Epidermal melanocyte (primary cell): ENCODE results near the gene STARD13.

Experiments
- DNase-seq: peaks from one replicate; pipeline ENCODE4 v3.0.0; 2011; ENCODE audit warnings: low spot score; ENCODE audit not compliant: insufficient read length

The STARD13 gene

GRCh38 chr13:33310245-33311038, 24.9 kb upstream of the STARD13 start:
- DNase-seq, result no peak

DNA sequence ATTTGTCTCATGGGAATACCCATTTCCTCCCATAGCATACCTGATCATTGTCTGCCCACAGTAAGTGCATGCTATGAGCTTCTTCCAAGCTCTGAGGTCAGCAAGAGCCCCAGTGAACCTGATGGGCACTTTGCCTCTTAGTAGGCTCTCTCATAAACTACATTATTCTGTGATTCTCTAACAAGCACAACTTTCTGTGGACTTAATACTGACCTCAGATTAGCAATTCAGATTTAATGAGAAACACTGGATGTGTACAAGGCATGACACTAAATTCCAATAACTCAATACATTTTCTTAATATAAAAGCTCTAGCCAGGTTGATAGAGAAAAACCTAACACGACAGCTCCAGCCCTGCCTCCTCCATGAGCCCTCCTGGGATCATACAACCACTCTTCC, 23.3 kb upstream of the STARD13 start:
- DNase-seq, result no peak

DNA sequence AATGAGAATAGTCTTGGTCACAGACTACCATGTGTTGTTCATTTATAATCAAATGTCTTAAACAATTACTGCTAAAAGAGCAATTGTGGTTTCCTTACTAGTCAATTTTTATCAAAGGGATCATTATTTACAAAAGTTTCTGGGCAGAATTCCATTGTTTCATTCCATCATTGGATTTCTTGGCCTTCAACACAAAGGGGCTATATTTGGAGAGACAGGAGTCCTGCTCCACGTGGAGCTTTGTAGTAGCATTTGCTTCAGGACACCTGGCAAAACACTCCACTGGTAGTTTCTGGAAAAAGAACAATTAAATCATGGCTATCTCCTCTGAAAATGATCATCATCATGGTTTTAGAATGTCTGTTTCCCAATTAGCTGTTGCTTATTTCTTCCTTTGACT, 22.3 kb upstream of the STARD13 start:
- no peak for DNase-seq

GRCh38 chr13:33303855-33304597, 18.5 kb upstream of the STARD13 start:
- DNase-seq, result no peak

- no peak for DNase-seq
These were observed 14.1 kb upstream of the STARD13 start for GRCh38 chr13:33299626-33300025.

DNA sequence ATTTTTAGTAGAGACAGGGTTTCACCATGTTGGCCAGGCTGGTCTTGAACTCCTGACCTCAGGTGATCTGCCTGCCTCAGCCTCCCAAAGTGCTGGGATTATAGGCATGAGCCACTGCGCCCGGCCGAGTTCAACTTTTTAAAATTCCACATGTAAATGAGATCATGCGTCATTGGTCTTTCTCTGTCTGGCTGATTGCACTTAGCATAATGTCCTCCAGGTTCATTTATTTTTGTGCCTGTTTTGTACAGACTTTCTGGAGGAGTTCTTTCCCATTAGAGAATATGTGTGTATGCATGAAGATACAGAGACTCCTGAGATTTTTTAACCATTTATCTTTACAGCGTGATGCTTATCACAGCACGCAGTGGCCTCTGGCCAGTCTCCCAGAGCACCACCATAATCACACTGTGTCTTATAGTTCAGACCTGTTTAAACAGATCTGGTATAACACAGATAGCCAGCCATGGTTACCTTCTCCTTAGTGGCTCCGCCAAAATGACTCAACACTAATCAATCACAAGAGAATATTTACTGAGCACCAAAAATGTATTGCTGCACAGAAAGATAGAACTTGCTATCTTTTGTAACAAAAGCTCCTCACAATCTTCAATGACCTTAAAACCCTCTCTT, 11.4 kb upstream of the STARD13 start:
- DNase-seq, result no peak

- no peak for DNase-seq
These were observed 7.2 kb upstream of the STARD13 start for GRCh38 chr13:33292712-33293111.

DNA sequence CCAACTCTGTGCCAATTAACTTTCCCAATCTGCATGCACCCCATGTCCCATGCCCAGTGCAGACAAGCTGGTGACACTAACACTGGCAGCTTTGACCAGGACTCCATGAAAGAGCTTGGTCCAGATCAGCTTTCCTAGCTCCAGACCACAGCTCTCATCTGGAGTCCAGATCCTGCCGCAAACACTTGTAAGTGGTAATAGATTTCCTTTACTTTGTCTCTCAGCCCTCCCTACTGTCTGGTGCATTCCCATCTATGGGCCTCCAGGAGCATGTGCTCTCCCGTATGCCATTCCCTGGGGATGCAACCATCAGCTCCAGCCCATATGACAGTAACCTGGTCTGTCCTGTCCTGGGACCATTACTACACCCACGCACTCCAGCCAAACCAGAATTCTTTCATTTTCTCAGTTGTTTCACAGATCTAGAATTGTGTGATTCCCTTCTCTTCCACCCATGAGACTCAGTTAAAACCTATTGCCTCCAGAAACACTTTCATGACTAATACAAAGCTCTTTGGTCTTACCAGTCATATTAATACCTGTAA, 4.9 kb upstream of the STARD13 start:
- DNase-seq, result no peak

DNA sequence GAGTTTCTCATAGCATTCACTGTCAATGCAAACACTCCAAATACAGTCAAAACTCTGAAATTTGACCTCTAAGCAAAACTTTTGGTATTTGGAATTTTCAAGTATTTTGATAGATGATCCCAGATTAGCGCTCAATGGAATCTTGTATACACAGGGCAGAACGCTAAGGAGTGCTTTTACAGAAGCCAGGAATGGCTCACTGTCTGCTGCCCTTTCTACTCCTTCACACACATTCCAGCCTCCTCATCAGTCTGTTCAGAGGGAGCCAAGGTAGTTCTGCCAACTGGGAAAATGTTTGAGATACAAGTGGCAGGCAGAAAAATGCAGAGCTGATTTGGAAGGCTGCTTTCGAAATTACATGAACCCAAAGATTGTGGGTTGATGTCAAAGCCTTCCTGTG, 4.4 kb upstream of the STARD13 start:
- no peak for DNase-seq

DNA sequence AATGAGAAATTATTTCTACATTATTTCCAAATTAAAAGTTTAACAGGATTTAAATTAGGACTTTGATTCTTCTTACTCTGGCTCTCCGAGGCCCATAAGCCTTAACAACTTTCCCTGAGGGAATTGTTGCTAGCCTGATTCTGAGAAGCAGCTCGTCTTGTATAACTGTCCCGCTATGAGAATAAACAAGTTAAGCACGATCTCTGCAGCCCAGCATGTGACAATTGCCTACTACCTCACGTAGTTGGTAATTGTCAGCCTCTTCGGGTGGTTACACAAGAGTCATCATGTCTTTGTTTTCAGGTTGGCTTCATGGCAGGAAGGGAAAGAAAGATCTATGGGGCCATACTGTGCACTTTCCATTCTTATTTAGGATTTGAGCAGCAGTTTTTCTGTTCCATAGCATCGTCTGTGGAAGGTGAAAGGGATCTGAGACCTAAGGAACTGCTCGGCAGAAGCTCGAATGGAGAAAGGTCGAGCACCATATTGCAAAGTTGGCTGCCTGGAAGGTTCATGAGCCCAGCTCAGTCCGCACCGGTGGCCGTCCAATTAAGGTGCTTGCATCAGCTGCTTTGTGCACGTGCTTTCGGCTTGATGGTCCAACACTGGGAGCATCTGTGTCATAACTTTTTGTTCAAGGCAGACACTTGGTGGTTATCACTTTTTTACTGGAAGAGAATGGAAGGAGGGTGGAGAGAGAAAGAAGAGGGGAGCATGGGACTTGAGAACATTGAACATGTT, 1.8 kb upstream of the STARD13 start:
- no peak for DNase-seq

DNA sequence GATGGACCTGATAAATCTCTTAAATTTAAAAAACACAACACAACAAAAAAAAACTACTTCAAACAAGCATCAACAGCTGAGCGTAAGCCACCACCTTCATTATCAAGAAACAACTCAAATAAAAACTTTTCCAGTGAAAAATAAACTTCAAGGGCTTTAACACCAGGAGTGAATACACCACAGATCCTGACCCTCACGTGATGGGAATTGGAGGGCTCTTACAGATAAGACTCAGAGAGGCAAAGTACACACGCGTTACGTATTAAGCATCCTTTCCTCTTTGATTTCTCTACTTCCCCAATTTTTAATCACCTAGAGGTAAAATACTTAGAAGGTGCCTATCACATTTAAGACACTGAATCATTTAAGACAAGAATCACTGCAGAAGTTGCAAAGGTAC, 573 bp upstream of the STARD13 start:
- DNase-seq, result no peak

DNA sequence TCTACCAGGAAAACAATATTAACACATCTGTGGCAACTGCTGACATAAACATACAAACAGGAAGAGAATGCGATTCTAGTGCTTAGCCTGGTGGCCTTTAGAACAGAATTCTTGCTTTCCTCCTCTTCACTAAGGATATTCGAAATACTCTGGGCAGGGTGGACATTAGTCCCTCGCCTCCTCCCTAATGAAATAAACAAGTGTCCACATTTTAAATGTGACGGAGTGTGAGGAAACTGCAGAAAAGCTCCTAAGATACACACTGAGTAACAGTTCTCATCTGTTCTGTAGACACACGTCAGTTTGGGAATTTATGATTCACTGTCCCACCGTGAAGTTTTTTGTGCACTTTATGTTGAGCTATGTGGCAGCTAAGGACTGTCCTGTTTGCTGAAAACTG, 639 bp downstream of the STARD13 start:
- no peak for DNase-seq

- no peak for DNase-seq
These were observed 1.5 kb downstream of the STARD13 start for GRCh38 chr13:33284031-33284430.

GRCh38 chr13:33283195-33283911, 2.2 kb downstream of the STARD13 start:
- no peak for DNase-seq

- no peak for DNase-seq
These were observed 3.5 kb downstream of the STARD13 start for GRCh38 chr13:33281951-33282595.

GRCh38 chr13:33280923-33281322, 4.6 kb downstream of the STARD13 start:
- no peak for DNase-seq

DNA sequence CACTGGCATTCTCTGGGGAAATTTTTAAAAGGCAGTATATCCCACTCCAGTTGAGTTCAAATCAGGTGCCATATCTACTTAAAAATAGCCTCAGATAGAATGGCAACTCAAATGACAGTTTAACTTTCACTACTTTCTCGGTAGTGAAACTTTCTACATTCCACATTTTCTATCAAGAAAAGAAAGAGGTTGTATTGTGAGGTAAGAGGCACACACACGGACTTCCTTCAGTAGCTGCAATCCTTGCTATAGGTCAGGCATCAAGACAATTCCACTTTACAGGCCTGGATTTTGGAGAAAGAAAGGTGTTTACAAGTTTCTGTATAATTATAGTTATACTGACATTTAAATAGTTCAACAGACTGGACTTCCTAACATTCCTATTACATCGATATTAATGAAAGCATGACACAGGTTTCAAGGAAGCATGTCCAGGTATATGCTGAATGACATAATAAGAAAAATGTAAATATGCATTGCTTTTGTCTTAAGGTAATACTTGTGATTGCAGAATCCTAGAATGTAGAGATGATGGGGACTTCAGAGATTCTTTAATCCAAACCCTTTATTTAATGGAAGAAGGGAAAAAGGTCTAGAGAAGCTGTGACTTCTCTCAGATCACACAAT, 5.2 kb downstream of the STARD13 start:
- no peak for DNase-seq

- no peak for DNase-seq
These were observed 5.9 kb downstream of the STARD13 start for GRCh38 chr13:33279414-33280278.

- DNase-seq, result no peak
These were observed 6.6 kb downstream of the STARD13 start for GRCh38 chr13:33278913-33279312.
